Kidney epithelial cell (primary cell): Measurements from ENCODE around the gene TOR1A. TPM values are rescaled to one million over a fixed set of nuclear protein-coding genes. Genes with fewer than 3 reads are reported as not detected.
"Not testable (repeated sequence)": the region's sequence is repeated elsewhere in the genome, so short reads cannot be mapped to it uniquely, and the experiment has no call there.

ENCODE experiments used
- DNase-seq: peaks from one replicate; pipeline ENCODE4 v3.0.0-alpha.2; 2010; ENCODE audit warnings: low read depth
- H3K27me3 ChIP-seq: 2 replicates; pipeline ENCODE4 v1.6.0; 2011; ENCODE audit warnings: low read length; ENCODE audit not compliant: control insufficient read depth, insufficient read depth
- H3K36me3 ChIP-seq: 2 replicates; pipeline ENCODE4 v1.5.1; 2011; ENCODE audit warnings: low read length; ENCODE audit not compliant: control insufficient read depth, insufficient read depth
- H3K4me3 ChIP-seq: 2 replicates; pipeline ENCODE4 v1.5.1; 2011; ENCODE audit warnings: low read depth, mild to moderate bottlenecking, control low read depth, low read length
- total RNA-seq: library from RNA; depleted of rRNA; stranded (reverse); fragments of >200 nt; gene quantifications from 2 replicates; pipeline ENCODE4 v1.2.3, GENCODE V29; 2015
- TF ChIP-seq, protein P1 (sequence below): IDR thresholded peaks from 2 replicates; pipeline ENCODE4 v1.5.1; 2011; ENCODE audit warnings: mild to moderate bottlenecking, moderate library complexity, low read length, control low read depth, inconsistent platforms; ENCODE audit not compliant: insufficient read depth, poor library complexity, severe bottlenecking

The TOR1A gene
- total RNA-seq, 1 donor from 2014 or later = 52.4 TPM

DNA sequence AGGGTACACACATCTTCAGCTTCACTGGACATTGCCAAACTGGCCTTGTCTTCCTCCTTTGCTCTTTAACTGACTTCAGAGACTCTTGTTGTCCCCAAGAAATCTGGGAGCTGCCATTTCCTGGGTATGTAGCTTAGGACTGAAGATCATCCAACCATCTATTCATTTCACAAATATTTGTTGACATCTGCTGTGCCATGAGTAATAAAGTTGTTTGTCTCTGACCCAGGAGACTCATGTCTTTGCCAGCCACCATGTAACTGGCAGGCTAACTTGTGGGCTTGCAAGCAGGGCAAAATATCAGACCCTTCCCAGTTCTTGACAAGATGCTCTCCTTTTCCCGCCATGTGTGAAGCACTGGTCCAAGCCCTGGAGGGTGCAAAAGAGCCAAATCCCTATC, 38.1 kb downstream of the TOR1A start:
- Histone ChIP-seq H3K36me3 (no peaks in the 10 kb centered on the region), H3K4me3 (no peak overlapping the region), H3K27me3 (no peaks in the 10 kb centered on the region)
- DNase-seq = no peak
- TF ChIP-seq, protein P1, sequence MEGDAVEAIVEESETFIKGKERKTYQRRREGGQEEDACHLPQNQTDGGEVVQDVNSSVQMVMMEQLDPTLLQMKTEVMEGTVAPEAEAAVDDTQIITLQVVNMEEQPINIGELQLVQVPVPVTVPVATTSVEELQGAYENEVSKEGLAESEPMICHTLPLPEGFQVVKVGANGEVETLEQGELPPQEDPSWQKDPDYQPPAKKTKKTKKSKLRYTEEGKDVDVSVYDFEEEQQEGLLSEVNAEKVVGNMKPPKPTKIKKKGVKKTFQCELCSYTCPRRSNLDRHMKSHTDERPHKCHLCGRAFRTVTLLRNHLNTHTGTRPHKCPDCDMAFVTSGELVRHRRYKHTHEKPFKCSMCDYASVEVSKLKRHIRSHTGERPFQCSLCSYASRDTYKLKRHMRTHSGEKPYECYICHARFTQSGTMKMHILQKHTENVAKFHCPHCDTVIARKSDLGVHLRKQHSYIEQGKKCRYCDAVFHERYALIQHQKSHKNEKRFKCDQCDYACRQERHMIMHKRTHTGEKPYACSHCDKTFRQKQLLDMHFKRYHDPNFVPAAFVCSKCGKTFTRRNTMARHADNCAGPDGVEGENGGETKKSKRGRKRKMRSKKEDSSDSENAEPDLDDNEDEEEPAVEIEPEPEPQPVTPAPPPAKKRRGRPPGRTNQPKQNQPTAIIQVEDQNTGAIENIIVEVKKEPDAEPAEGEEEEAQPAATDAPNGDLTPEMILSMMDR = no peak

DNA sequence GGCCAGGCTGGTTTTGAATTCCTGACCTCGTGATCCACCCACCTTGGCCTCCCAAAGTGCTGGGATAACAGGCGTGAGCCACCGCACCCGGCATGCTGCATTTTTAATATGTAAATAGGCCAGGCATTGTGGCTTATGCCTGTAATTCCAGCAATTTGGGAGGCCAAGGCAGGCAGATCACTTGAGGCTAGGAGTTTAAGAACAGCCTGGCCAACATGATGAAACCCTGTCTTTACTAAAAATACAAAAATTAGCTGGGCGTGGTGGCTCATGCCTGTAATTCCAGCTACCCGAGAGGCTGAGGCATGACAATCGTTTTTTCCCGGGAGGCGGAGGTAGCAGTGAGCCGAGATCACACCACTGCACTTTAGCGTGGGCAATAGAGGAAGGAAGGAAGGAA, 39.0 kb downstream of the TOR1A start:
- not testable (repeated sequence) for H3K27me3 ChIP-seq, DNase-seq, H3K4me3 ChIP-seq, H3K36me3 ChIP-seq

DNA sequence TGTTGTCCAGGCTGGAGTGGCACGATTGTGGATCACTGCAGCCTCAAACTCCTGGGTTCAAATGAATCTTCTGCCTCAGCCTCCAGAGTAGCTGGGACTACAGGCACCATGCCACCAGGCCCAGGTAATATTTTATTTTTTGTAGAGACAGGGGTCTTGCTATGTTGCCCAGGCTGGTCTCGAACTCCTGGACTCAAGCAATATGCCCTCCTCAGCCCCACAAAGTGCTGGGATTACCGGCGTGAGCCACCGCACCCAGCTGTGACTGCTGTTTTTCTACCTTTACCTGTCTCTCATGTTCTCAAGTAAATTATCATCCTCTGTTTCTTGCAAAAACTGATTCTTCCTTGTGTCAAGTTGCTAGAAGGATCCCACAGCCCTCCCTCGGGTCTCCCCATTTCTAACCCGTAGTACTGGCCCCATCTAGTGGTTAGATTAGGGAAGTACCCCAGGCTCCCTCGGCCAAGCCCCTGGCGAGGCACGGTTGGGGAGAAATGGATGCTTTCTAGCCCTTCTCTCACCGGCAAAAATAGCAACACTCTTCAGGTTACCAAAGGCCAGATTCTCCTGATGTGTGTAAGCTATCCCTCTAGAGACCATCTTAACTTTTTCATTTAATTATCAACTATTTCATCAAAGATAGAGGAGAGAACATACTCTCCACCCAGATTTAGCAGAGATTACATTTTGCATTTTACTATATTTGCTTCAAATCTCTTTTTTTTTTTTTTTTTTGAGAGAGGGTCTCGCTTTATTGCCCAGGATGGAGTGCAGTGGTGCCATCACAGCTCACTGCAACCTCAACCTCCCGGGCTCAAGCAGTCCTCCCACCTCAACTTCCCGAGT, 40.2 kb downstream of the TOR1A start:
- DNase-seq = no peak
- TF ChIP-seq, protein P1 = peak; percentile 90
- Histone ChIP-seq H3K27me3 (no peaks in the 10 kb centered on the region), H3K36me3 (no peaks in the 10 kb centered on the region), H3K4me3 (no peak overlapping the region)

DNA sequence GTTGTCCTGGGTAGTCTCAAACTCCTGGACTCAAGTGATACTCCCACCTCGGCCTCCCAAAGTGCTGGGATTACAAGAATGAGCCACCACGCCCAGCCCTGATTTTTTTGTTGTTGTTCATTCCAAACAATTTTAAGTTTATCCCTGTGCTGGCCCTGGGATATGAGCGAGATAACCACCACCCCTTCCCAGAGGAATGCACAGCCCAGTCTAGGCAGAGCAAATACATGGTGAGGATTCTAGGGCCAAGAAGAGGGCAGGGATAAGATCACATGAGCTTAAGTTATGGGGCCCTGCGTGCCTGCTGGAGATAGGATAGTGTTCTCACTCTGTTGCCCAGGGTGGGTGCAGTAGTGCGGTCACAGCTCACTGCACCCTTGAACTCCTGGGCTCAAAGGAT, 42.0 kb downstream of the TOR1A start:
- DNase-seq = no peak
- Histone ChIP-seq H3K4me3 (no peak overlapping the region), H3K36me3 (no peaks in the 10 kb centered on the region), H3K27me3 (no peaks in the 10 kb centered on the region)
- TF ChIP-seq, protein P1 = no peak

DNA sequence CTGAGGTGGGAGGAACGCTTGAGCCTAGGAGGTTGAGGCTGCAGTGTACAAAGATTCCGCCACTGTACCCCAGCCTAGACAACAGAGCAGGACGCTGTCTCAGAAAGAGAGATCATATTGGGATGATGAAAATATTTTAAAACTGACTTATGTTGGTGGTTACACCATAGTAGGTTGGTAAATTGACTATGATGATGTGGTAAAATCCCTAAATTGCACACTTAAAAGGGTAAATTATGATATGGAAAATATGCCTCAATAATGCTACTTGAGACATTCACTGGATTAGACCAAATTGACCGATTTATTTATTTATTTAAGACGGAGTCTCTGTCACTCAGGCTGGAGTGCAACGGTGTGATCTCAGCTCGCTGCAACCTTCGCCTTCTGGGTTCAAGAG, 42.8 kb downstream of the TOR1A start:
- TF ChIP-seq, protein P1 = no peak
- no peak overlapping the region for H3K4me3 ChIP-seq
- H3K27me3 ChIP-seq = no peaks in the 10 kb centered on the region
- H3K36me3 ChIP-seq = no peaks in the 10 kb centered on the region
- DNase-seq = no peak

- TF ChIP-seq, protein P1 = no peak
- no peaks in the 10 kb centered on the region for H3K36me3 ChIP-seq
- no peaks in the 10 kb centered on the region for H3K27me3 ChIP-seq
- no peak overlapping the region for H3K4me3 ChIP-seq
- no peak for DNase-seq
Measured at GRCh38 chr9:129779560-129780190, 44.3 kb downstream of the TOR1A start.
